Liver (tissue), 9 donors: Measurements from ENCODE around the gene TBC1D3B. TPM values are rescaled to one million over a fixed set of nuclear protein-coding genes. Genes with fewer than 3 reads are reported as not detected.
"Not testable (repeated sequence)": the region's sequence is repeated elsewhere in the genome, so short reads cannot be mapped to it uniquely, and the experiment has no call there.

Source experiments
- DNase-seq: peaks from one replicate; pipeline ENCODE4 v3.0.0-alpha.2; 2017; ENCODE audit warnings: low spot score
- H3K27ac ChIP-seq, 2 donors: one replicate each; pipeline ENCODE4 v1.7.0; 2013; ENCODE audit warnings: inconsistent platforms in 2 of 2, low read length in 2 of 2, control low read depth in 1 of 2, low read depth in 1 of 2, mild to moderate bottlenecking in 1 of 2
- H3K27me3 ChIP-seq, 4 donors: one replicate each; pipeline versions ENCODE4 v1.6.1 to v1.7.0; 2013; ENCODE audit warnings: low read length in 3 of 4, inconsistent platforms in 1 of 4, mild to moderate bottlenecking in 1 of 4, moderate library complexity in 1 of 4; ENCODE audit not compliant: control insufficient read depth in 4 of 4, insufficient read depth in 4 of 4
- H3K36me3 ChIP-seq, 4 donors: one replicate each; pipeline versions ENCODE4 v1.6.1 to v1.7.0; 2013; ENCODE audit warnings: low read length in 3 of 4, mild to moderate bottlenecking in 3 of 4, low read depth in 1 of 4, moderate library complexity in 1 of 4; ENCODE audit not compliant: control insufficient read depth in 4 of 4, insufficient read depth in 3 of 4
- H3K4me1 ChIP-seq, 4 donors: one replicate each; pipeline versions ENCODE4 v1.6.1 to v1.7.0; 2013; ENCODE audit warnings: low read length in 3 of 4, mild to moderate bottlenecking in 3 of 4, moderate library complexity in 1 of 4; ENCODE audit not compliant: control insufficient read depth in 4 of 4, insufficient read depth in 4 of 4
- H3K4me3 ChIP-seq, 3 donors: one replicate each; pipeline versions ENCODE4 v1.6.1 to v1.7.0; 2013; ENCODE audit warnings: low read length in 3 of 3, control low read depth in 1 of 3, low read depth in 1 of 3, mild to moderate bottlenecking in 1 of 3
- H3K9ac ChIP-seq, 2 donors: one replicate each; pipeline ENCODE4 v1.7.0; 2013; ENCODE audit warnings: low read length in 2 of 2, mild to moderate bottlenecking in 2 of 2, moderate library complexity in 2 of 2, control low read depth in 1 of 2, low read depth in 1 of 2
- H3K9me3 ChIP-seq, 4 donors: one replicate each; pipeline versions ENCODE4 v1.6.1 to v1.7.0; 2013; ENCODE audit warnings: low read length in 3 of 4; ENCODE audit not compliant: control insufficient read depth in 4 of 4
- RAD21 ChIP-seq, 2 donors: IDR thresholded peaks; 2 replicates each; pipeline ENCODE4 v1.6.1; 2016; ENCODE audit warnings: antibody characterized with exemption in 2 of 2, mild to moderate bottlenecking in 2 of 2
- WGBS: extraction: QIAGEN DNeasy Blood & Tissue Kit; methylation state at CpG from one replicate; pipeline ENCODE4 v1.1.7; 2013; 5-methylcytosine and 5-hydroxymethylcytosine counted together
- polyA plus RNA-seq, 2 donors: library from polyadenylated mRNA; stranded (reverse) in 1 of 2; unstranded in 1 of 2; fragments of 200-250 nt in 1 of 2; fragments of >200 nt in 1 of 2; fragmentation: Nextera tagmentation in 1 of 2; extraction: Ambion mirVana in 1 of 2; gene quantifications; one replicate each; pipeline versions ENCODE4 v1.2.1 to v1.2.3, GENCODE V29; 2013 to 2015
- total RNA-seq, 2 donors: library from RNA; depleted of rRNA; stranded (reverse); fragments of >200 nt; gene quantifications; one replicate each; pipeline ENCODE4 v1.2.3, GENCODE V29; 2014
- donor health status: healthy.
- donor health status: healthy.
- donor health status: healthy.
- donor health status: healthy.
- donor health status: healthy.

TBC1D3B gene
- total RNA-seq (under 1 TPM; 0.42 to 0.56 TPM), polyA plus RNA-seq (1 to 10 TPM in 1 of 2 donors, under 1 TPM in 1; 0.66 to 1.8 TPM)

DNA sequence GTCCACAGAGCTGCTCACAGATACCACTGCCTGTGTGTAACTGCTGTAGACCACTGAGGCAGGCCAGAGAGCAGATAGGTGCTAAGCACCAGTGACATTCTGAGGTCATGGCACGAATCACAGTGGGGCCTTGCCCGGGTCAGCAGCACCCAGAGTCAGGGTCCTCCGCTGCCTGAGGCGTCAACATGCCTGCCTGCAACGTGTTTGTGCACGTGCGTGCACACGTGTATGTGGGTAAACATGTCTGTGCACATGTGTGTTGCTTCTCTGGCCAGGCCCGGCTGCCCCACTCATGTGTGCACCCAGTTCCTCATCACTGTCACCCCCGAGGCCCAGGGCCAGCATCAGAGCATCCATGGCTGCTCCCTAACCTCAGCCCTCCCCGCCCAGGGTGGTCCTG is at the start of gene TBC1D3B:
Gene TBC1D3B (minus strand): TSS at position 101 of the 400 bp plus-strand sequence. CDS start 1,586 bp downstream, outside the sequence.
- H3K9ac ChIP-seq, DNase-seq, H3K4me1 ChIP-seq, H3K27me3 ChIP-seq, H3K9me3 ChIP-seq, H3K27ac ChIP-seq, H3K36me3 ChIP-seq, H3K4me3 ChIP-seq: not testable (repeated sequence)
- no CpG with 5 or more reads among the region's 11 CpGs for whole genome bisulfite sequencing

DNA sequence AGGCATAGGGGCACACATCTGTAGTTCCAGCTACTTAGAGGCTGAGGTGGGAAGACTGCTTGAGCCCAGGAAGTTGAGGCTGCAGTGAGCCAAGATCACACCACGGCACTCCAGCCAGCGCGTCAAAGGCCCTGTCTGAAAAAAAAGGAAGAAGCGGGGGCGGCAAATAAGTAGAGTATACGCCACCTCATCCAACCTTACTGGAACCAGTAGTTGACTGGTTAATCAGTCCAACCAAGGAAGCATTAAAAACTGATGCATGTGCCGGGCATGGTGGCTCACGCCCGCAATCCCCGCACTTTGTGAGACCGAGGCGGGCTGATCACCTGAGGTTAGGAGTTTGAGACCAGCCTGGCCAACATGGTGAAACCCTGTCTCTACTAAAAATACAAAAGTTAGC is 46.5 kb upstream of the TBC1D3B start:
- H3K36me3 ChIP-seq, H3K9ac ChIP-seq, H3K27me3 ChIP-seq, H3K4me1 ChIP-seq, H3K27ac ChIP-seq, H3K4me3 ChIP-seq, H3K9me3 ChIP-seq, DNase-seq: not testable (repeated sequence)
- WGBS = 93% methylated on average over 12 of the region's 12 CpGs

DNA sequence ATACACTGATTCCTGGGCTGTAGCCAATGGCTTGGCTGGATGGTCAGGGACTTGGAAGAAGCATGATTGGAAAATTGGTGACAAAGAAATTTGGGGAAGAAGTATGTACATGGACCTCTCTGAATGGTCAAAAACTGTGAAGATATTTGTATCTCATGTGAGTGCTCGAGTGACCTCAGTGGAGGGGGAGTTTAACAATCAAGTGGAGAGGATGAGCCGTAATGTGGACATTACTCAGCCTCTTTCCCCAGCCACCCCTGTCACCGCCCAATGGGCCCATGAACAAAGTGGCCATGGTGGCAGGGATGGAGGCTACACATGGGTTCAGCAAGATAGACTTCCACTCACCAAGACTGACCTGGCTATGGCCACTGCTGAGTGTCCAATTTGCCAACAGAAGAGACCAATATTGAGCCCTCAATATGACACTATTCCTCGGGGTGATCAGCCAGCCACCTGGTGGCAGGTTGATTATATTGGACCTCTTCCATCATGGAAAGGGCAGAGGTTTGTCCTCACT is 45.2 kb upstream of the TBC1D3B start:
- not testable (repeated sequence) for H3K36me3 ChIP-seq, DNase-seq, H3K27ac ChIP-seq, H3K4me1 ChIP-seq, H3K9me3 ChIP-seq, H3K4me3 ChIP-seq, H3K9ac ChIP-seq, H3K27me3 ChIP-seq
- 81% methylated on average over 4 of the region's 4 CpGs for WGBS
- TF ChIP-seq RAD21 (IDR thresholded peaks at IDR 0.05) = peak in 1 of 2 donors; percentile 39

DNA sequence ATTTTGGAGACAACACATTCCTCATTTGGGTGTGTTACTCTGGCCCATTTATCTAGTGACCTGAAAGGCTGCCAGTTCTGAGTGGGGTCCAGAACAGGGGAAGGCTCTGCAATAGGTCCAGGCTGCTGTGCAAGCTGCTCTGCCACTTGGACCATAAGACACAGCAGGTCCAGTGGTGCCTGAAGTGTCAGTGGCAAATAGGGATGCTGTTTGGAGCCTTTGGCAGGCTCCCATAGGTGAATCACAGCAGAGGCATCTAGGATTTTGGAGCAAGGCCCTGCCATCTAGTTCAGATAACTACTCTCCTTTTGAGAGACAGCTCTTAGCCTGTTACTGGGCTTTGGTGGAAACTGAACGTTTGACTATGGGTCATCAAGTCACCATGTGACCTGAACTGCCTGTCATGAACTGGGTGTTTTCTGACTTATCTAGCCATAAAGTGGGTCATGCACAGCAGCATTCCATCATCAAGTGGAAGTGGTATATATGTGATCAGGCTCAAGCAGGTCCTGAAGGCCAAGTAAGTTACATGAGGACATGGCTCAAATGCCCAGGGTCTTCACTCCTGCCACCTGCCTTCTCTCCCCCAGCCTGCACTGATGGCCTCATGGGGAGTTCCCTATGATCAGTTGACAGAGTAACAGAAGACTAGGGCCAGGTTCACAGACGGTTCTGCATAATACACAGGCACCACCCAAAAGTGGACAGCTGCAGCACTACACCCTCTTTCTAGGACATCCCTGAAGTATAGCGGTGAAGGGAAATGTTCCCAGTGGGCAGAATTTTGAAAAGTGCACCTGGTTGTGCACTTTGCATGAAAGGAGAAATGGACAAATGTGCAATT is 44.5 kb upstream of the TBC1D3B start:
- not testable (repeated sequence) for H3K4me1 ChIP-seq, H3K9me3 ChIP-seq, DNase-seq, H3K4me3 ChIP-seq, H3K36me3 ChIP-seq, H3K27me3 ChIP-seq, H3K9ac ChIP-seq, H3K27ac ChIP-seq
- 81% methylated on average over 3 of the region's 3 CpGs for WGBS

DNA sequence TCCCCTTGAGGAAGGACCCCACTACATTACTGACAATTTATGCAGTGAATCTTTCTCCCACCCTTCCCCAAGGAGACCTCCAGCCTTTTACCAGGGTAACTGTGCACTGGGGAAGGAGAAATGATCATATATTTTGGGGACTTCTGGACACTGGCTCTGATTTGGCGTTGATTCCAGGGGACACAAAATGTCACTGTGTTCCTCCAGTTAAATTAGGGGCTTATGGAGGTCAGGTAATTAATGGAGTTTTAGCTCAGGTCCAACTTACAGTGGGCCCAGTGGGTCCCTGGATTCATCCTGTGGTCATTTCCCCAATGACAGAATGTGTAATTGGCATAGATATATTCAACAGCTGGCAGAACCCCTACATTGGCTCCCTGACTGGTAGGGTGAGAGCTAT is 43.1 kb upstream of the TBC1D3B start:
- not testable (repeated sequence) for H3K36me3 ChIP-seq, H3K4me3 ChIP-seq, H3K27me3 ChIP-seq, H3K9me3 ChIP-seq, DNase-seq, H3K9ac ChIP-seq, H3K4me1 ChIP-seq, H3K27ac ChIP-seq
- 99% methylated on average over 1 of the region's 1 CpG for WGBS

DNA sequence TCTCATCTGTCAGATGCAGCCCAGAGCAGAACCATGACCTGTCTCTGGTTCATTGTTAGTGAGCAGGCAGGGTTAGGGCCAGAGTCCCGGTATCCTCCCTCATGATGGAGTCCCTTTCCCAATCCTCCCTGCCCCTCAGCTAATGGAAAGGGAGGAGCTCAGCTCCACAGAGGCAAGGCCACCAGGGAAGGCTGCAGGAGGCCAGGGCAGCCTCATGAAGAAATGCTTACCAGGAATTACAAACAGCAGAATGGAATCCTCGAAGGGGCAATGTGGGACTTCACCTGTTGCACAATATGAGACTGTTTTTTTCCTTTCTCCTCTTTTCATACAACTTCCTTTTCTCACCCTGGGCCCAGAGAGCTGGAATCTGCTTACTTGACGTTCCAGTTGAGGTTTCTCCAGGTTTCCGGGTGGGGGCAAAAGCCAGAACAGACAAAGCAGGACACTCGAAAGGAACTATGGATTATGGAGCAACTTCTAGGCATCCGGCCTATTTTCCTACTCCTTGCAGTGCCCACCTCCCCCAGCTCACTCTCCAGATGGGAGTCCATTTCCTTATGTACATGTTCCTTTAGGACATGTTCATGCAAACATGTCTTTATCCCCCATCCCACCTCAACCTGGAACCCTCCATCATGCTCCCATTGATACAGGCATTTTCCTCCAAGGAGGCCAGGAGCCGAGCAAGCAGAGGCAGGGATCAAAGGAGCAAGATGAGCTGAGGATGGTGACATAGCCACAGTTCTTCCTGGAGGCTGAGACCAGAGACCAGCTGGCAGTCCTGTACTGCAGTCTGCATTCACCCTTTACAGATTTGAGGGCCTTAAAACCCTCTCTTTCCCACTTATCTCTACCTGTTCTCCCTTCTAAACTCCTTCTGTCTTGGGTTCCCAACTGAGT is 39.2 kb upstream of the TBC1D3B start:
- H3K4me1 ChIP-seq, H3K27me3 ChIP-seq, H3K36me3 ChIP-seq, H3K27ac ChIP-seq, H3K9me3 ChIP-seq, H3K4me3 ChIP-seq, DNase-seq, H3K9ac ChIP-seq: not testable (repeated sequence)
- WGBS = 81% methylated on average over 7 of the region's 7 CpGs
